MCF 10A (cell line): ENCODE measurements around the gene USP7. TPM values are rescaled to one million over a fixed set of nuclear protein-coding genes. Genes with fewer than 3 reads are reported as not detected.
"Not testable (repeated sequence)": the region's sequence is repeated elsewhere in the genome, so short reads cannot be mapped to it uniquely, and the experiment has no call there.

ENCODE experiments used
- BruUV-seq: library from RNA; stranded (reverse); fragments of 400-500 nt; replicated peaks from 2 replicates; lab custom pipeline; 2021; lab: Mats Ljungman, UMichigan
- CTCF ChIA-PET: fragments of 300-600 bp; sonication (Branson Sonifier 250); formaldehyde crosslinking; extraction: SDS; loops from one replicate; lab custom pipeline; 2021; ENCODE audit warnings: antibody characterized with exemption, inconsistent platforms; lab: Yijun Ruan, JAX
- POLR2A ChIA-PET: fragments of 300-600, 350-650 bp; sonication (Branson Sonifier 250); formaldehyde crosslinking; extraction: SDS; loops from one replicate; lab custom pipeline; 2020; ENCODE audit warnings: antibody characterized with exemption, inconsistent platforms; lab: Yijun Ruan, JAX
- DNase-seq: peaks from one replicate; pipeline ENCODE4 v3.0.0-alpha.2; 2018; ENCODE audit not compliant: unreplicated experiment
- H3K27ac Mint-ChIP-seq: one replicate; pipeline ENCODE4 v1.8.0; 2022; ENCODE audit warnings: mild to moderate bottlenecking, low read depth, mixed read lengths; ENCODE audit not compliant: unreplicated experiment
- H3K27me3 Mint-ChIP-seq: one replicate; pipeline ENCODE4 v1.8.0; 2022; ENCODE audit warnings: mixed read lengths; ENCODE audit not compliant: insufficient read depth, unreplicated experiment
- H3K36me3 Mint-ChIP-seq: one replicate; pipeline ENCODE4 v1.8.0; 2022; ENCODE audit warnings: mild to moderate bottlenecking, moderate library complexity, mixed read lengths; ENCODE audit not compliant: insufficient read depth, unreplicated experiment
- H3K4me1 Mint-ChIP-seq: one replicate; pipeline ENCODE4 v1.8.0; 2022; ENCODE audit warnings: mixed read lengths; ENCODE audit not compliant: insufficient read depth, unreplicated experiment
- H3K4me3 Mint-ChIP-seq: one replicate; pipeline ENCODE4 v1.8.0; 2022; ENCODE audit warnings: mild to moderate bottlenecking, moderate library complexity, mixed read lengths; ENCODE audit not compliant: unreplicated experiment
- H3K9me3 Mint-ChIP-seq: one replicate; pipeline ENCODE4 v1.8.0; 2022; ENCODE audit warnings: mixed read lengths; ENCODE audit not compliant: unreplicated experiment
- CTCF ChIP-seq: fragments of 200-600 bp; IDR thresholded peaks from one replicate; pipeline ENCODE4 v1.8.0; 2022; ENCODE audit warnings: antibody characterized with exemption, mild to moderate bottlenecking; ENCODE audit not compliant: unreplicated experiment
- intact Hi-C: fragments of 100-400 bp; cut with micrococcal nuclease; formaldehyde crosslinking; loops from 2 replicates; pipeline ENCODE4 v1.14.1; 2022
- total RNA-seq: library from RNA; stranded (reverse); gene quantifications from 2 replicates; pipeline ENCODE4 v1.2.3, GENCODE V29; 2022

USP7 gene
- total RNA-seq, 1 experiment from 2014 or later = 108 TPM

GRCh38 chr16:8989099-8989878, 25.6 kb upstream of the USP7 start:
- ChIA-PET CTCF (interaction anchor here (0.6 to 0.7 kb wide), 3 partner anchors 12 to 32 kb away, joined by 3 read pairs; no protein-coding TSS in a partner anchor), POLR2A (no interaction called here)
- no peaks in the 10 kb centered on the region for H3K4me1 Mint-ChIP-seq
- intact Hi-C loops = no loop called here
- DNase-seq = no peak
- no peak overlapping the region for H3K27ac Mint-ChIP-seq
- H3K9me3 Mint-ChIP-seq = no peaks in the 10 kb centered on the region
- H3K36me3 Mint-ChIP-seq = no peaks in the 10 kb centered on the region
- H3K27me3 Mint-ChIP-seq = no peaks in the 10 kb centered on the region
- no peak overlapping the region for H3K4me3 Mint-ChIP-seq
- no TSS peak for BruUV-seq
- no peak for TF ChIP-seq CTCF

GRCh38 chr16:8986818-8987191, 23.1 kb upstream of the USP7 start:
- CTCF ChIA-PET = interaction anchor here (0.6 to 4.0 kb wide), 2 partner anchors 22 to 45 kb away, joined by 4 to 20 read pairs; no protein-coding TSS in a partner anchor
- POLR2A ChIA-PET = no interaction called here
- H3K9me3 Mint-ChIP-seq = no peaks in the 10 kb centered on the region
- intact Hi-C loops = no loop called here
- no peak overlapping the region for H3K4me3 Mint-ChIP-seq
- no peak for TF ChIP-seq CTCF
- H3K36me3 Mint-ChIP-seq = no peaks in the 10 kb centered on the region
- BruUV-seq = no TSS peak
- H3K27me3 Mint-ChIP-seq = no peaks in the 10 kb centered on the region
- no peak for DNase-seq
- no peak overlapping the region for H3K27ac Mint-ChIP-seq
- no peaks in the 10 kb centered on the region for H3K4me1 Mint-ChIP-seq

- no TSS peak for BruUV-seq
- H3K9me3 Mint-ChIP-seq = no peaks in the 10 kb centered on the region
- ChIA-PET POLR2A (no interaction called here), CTCF (interaction anchor here (4.0 kb wide), 1 partner anchor 23 kb away, joined by 20 read pairs; no protein-coding TSS in a partner anchor)
- no peaks in the 10 kb centered on the region for H3K4me1 Mint-ChIP-seq
- no peak overlapping the region for H3K4me3 Mint-ChIP-seq
- no peaks in the 10 kb centered on the region for H3K27me3 Mint-ChIP-seq
- DNase-seq = no peak
- no peak overlapping the region for H3K27ac Mint-ChIP-seq
- no peak for TF ChIP-seq CTCF
- H3K36me3 Mint-ChIP-seq = no peaks in the 10 kb centered on the region
- intact Hi-C loops = no loop called here
These were observed 22.4 kb upstream of the USP7 start for GRCh38 chr16:8986111-8986510.

DNA sequence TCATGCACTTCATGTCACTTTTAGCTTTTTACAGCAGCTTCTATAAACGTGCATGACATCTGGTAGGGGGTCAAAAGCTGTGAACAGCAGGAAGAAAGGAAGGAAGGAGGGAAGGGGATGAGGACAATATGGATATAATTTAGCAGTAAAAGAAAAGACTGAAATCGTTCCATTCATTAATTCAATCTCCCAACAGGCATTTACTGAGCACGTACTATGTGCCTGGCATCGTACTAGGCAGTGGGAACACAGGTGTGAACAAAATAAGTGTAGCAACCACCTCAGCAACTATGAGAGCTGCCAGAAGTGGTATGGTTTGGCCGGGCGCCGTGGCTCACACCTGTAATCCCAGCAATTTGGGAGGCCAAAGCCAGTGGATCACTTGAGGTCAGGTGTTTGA, 19.1 kb upstream of the USP7 start:
- H3K27me3 Mint-ChIP-seq = no peaks in the 10 kb centered on the region
- no TSS peak for BruUV-seq
- ChIA-PET CTCF (interaction anchor here (1.5 kb wide), 1 partner anchor 26 kb away, joined by 12 read pairs; no protein-coding TSS in a partner anchor), POLR2A (no interaction called here)
- H3K4me1 Mint-ChIP-seq = no peaks in the 10 kb centered on the region
- no peak for DNase-seq
- no peak overlapping the region for H3K4me3 Mint-ChIP-seq
- intact Hi-C loops = no loop called here
- no peaks in the 10 kb centered on the region for H3K36me3 Mint-ChIP-seq
- no peak overlapping the region for H3K27ac Mint-ChIP-seq
- no peaks in the 10 kb centered on the region for H3K9me3 Mint-ChIP-seq
- TF ChIP-seq CTCF = no peak

GRCh38 chr16:8981901-8982300, 18.2 kb upstream of the USP7 start:
- not testable (repeated sequence) for H3K27me3 Mint-ChIP-seq

GRCh38 chr16:8976189-8976588, 12.5 kb upstream of the USP7 start:
- H3K36me3 Mint-ChIP-seq, H3K4me1 Mint-ChIP-seq, POLR2A ChIA-PET, H3K9me3 Mint-ChIP-seq, H3K4me3 Mint-ChIP-seq, DNase-seq, H3K27ac Mint-ChIP-seq, intact Hi-C loops, H3K27me3 Mint-ChIP-seq, BruUV-seq: not testable (repeated sequence)
- CTCF ChIA-PET = interaction anchor here (4.2 kb wide), 1 partner anchor 32 kb away, joined by 22 read pairs; no protein-coding TSS in a partner anchor

More at GRCh38 chr16:8981901-8982300, 18.2 kb upstream of the USP7 start:
- H3K4me1 Mint-ChIP-seq, DNase-seq, H3K9me3 Mint-ChIP-seq, H3K36me3 Mint-ChIP-seq, H3K27ac Mint-ChIP-seq, CTCF ChIA-PET, POLR2A ChIA-PET, H3K4me3 Mint-ChIP-seq, BruUV-seq, intact Hi-C loops: not testable (repeated sequence)
